GM12801 (cell line): ENCODE data around the gene MESP1.

ENCODE experiments used
- CTCF ChIP-seq: IDR thresholded peaks from one replicate; pipeline ENCODE4 v1.5.1; 2011; ENCODE audit warnings: control low read depth; ENCODE audit not compliant: insufficient read length; ENCODE audit errors: extremely low read depth

The MESP1 gene

GRCh38 chr15:89768071-89768500 lies 17.0 kb upstream of the MESP1 start:
- no peak for TF ChIP-seq CTCF

DNA sequence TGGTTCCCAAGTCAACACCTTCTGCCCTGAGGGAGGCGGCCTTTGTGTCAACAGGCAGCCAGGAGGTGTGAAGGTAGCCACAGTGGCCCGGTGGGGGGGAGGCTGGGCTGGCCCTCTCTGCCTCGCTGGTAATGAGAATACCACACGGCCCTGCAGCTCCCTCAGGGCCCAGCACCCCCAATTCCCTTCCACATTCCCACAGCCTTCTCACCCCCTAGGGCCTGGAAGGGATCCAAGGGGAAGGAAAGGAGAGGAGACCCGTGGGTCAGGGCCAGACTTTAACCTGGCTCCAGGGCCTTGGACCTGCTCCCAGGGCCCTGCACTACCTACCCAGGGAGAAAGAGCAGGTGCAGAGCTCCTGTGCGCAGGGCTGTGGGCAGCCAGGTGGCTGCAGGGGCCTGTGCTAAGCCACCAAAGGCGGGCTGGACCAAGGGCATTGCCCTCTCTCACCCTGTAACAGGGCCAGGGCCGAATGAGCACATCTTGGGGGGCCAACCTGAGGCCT lies 16.4 kb upstream of the MESP1 start:
- TF ChIP-seq CTCF, result no peak

DNA sequence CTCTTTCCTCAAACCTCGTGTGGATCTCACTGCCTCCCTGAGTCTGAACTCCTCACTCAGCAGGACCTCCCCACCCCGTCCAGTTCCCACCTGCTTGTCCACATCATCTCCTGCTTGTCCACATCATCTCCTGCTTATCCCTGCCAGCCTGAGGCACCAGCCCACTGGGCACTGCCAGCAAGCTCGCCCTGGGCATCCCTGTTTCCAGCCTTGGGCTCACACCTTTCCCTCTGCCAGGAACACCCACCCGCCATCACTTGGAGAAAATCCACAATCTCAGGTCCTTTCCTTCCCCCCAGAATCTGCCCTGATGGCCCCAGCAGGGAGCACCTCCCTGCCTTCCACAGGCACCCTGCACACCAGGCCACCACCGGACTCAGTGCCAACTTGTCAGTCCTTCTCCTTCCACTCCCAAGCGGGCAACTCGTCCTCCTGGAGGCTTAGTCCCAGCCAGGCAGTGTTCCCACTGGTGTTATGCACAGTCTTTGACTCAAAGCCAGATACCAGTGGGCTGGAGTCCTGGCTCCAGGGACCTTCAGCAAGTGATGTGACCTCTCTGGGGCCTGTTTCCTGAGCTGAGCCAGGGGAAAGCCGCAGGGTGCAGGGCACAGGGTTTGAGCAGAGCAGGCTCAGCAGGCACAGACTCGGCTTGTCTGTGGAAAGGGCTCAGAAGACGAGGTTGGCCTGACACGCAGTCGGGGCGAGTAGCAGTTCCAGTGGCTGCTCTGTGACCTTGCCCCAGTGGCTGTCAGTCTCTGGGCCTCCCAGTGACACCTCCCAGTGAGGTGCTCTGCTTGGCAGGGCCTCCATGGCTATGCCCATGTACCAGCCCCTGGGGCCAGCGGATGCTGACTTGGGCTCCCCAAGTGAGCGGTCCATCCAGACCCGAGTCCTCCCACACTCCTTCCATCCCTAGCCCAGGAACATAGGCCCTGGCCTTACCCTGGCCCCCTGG lies 15.6 kb upstream of the MESP1 start:
- no peak for TF ChIP-seq CTCF

- no peak for TF ChIP-seq CTCF
These were observed 14.6 kb upstream of the MESP1 start for GRCh38 chr15:89765694-89766093.

GRCh38 chr15:89761929-89762328 lies 10.9 kb upstream of the MESP1 start:
- TF ChIP-seq CTCF, result no peak

GRCh38 chr15:89761009-89761831 lies 10.2 kb upstream of the MESP1 start:
- TF ChIP-seq CTCF, result no peak
